ENCODE measurements around the gene ZFP36L1. TPM values are rescaled to one million over a fixed set of nuclear protein-coding genes. Genes with fewer than 3 reads are reported as not detected.

Gene ZFP36L1
- total RNA-seq, 1 experiment from 2014 or later = 69.5 TPM

- no peak overlapping the region for H3K27ac ChIP-seq (ENCODE audit: low read depth, low read length, poor library complexity, severe bottlenecking)
- POLR2A ChIA-PET (ENCODE audit: low non-redundant PET) = no interaction called here
- no peaks in the 10 kb centered on the region for H3K27me3 ChIP-seq (replicated peaks; ENCODE audit: insufficient read depth, low read depth, low read length, poor library complexity)
- DNase-seq (ENCODE audit: low spot score) = peak; percentile 45
- BruUV-seq (replicated peaks) = no TSS peak
- intact Hi-C loops (cut with micrococcal nuclease; ENCODE audit: unreplicated experiment) = no loop called here
- no peak overlapping the region for H3K4me3 ChIP-seq (ENCODE audit: low read depth, low read length, poor library complexity, severe bottlenecking)
- CTCF ChIA-PET = interaction anchor here (0.6 kb wide), 3 partner anchors 18 to 53 kb away, joined by 6 to 8 read pairs (median 6); no protein-coding TSS in a partner anchor
- no peaks in the 10 kb centered on the region for H3K9me3 ChIP-seq (ENCODE audit: low read depth, low read length, poor library complexity, severe bottlenecking)
- TF ChIP-seq EZH2 (IDR thresholded peaks at IDR 0.05; ENCODE audit: borderline replicate concordance, low read depth, low read length, poor library complexity, severe bottlenecking) = no peak
- no peak for TF ChIP-seq CTCF (conservative IDR thresholded peaks at IDR 0.05; ENCODE audit: low read depth, low read length)
- no peaks in the 10 kb centered on the region for H3K4me1 ChIP-seq (ENCODE audit: insufficient read depth, low read length, poor library complexity, severe bottlenecking)
- H3K36me3 ChIP-seq (ENCODE audit: insufficient read depth, low read length, poor library complexity, severe bottlenecking) = no peaks in the 10 kb centered on the region
Measured at GRCh38 chr14:68762953-68763764, 29.7 kb downstream of the ZFP36L1 start.

- no TSS peak for BruUV-seq (replicated peaks)
- Histone ChIP-seq H3K4me3 (ENCODE audit: low read depth, low read length, poor library complexity, severe bottlenecking) (no peak overlapping the region), H3K27me3 (replicated peaks; ENCODE audit: insufficient read depth, low read depth, low read length, poor library complexity) (no peaks in the 10 kb centered on the region), H3K4me1 (ENCODE audit: insufficient read depth, low read length, poor library complexity, severe bottlenecking) (no peaks in the 10 kb centered on the region), H3K9me3 (ENCODE audit: low read depth, low read length, poor library complexity, severe bottlenecking) (no peaks in the 10 kb centered on the region), H3K36me3 (ENCODE audit: insufficient read depth, low read length, poor library complexity, severe bottlenecking) (no peaks in the 10 kb centered on the region), H3K27ac (ENCODE audit: low read depth, low read length, poor library complexity, severe bottlenecking) (no peak overlapping the region)
- DNase-seq (ENCODE audit: low spot score) = no peak
- TF ChIP-seq CTCF (conservative IDR thresholded peaks at IDR 0.05; ENCODE audit: low read depth, low read length) = no peak
- TF ChIP-seq EZH2 (IDR thresholded peaks at IDR 0.05; ENCODE audit: borderline replicate concordance, low read depth, low read length, poor library complexity, severe bottlenecking) = no peak
- CTCF ChIA-PET = no interaction called here
- intact Hi-C loops (cut with micrococcal nuclease; ENCODE audit: unreplicated experiment) = no loop called here
- POLR2A ChIA-PET (ENCODE audit: low non-redundant PET) = no interaction called here
Measured at GRCh38 chr14:68761391-68761790, 31.5 kb downstream of the ZFP36L1 start.

- TF ChIP-seq EZH2 (IDR thresholded peaks at IDR 0.05; ENCODE audit: borderline replicate concordance, low read depth, low read length, poor library complexity, severe bottlenecking) (no peak), CTCF (conservative IDR thresholded peaks at IDR 0.05; ENCODE audit: low read depth, low read length) (no peak)
- Histone ChIP-seq H3K27me3 (replicated peaks; ENCODE audit: insufficient read depth, low read depth, low read length, poor library complexity) (no peaks in the 10 kb centered on the region), H3K4me3 (ENCODE audit: low read depth, low read length, poor library complexity, severe bottlenecking) (no peak overlapping the region), H3K36me3 (ENCODE audit: insufficient read depth, low read length, poor library complexity, severe bottlenecking) (no peaks in the 10 kb centered on the region), H3K9me3 (ENCODE audit: low read depth, low read length, poor library complexity, severe bottlenecking) (no peaks in the 10 kb centered on the region), H3K4me1 (ENCODE audit: insufficient read depth, low read length, poor library complexity, severe bottlenecking) (no peaks in the 10 kb centered on the region), H3K27ac (ENCODE audit: low read depth, low read length, poor library complexity, severe bottlenecking) (no peak overlapping the region)
- ChIA-PET POLR2A (ENCODE audit: low non-redundant PET) (no interaction called here), CTCF (no interaction called here)
- intact Hi-C loops (cut with micrococcal nuclease; ENCODE audit: unreplicated experiment) = no loop called here
- BruUV-seq (replicated peaks) = no TSS peak
- DNase-seq (ENCODE audit: low spot score) = no peak
Measured at GRCh38 chr14:68760761-68761160, 32.1 kb downstream of the ZFP36L1 start.
